Fibroblast of peridontal ligament (primary cell): ENCODE results near the gene ABCA8.
"Not testable (repeated sequence)": the region's sequence is repeated elsewhere in the genome, so short reads cannot be mapped to it uniquely, and the experiment has no call there.

Experiments used
- DNase-seq: peaks from one replicate; pipeline ENCODE4 v3.0.0-alpha.2; 2010; ENCODE audit errors: extremely low read depth

Gene ABCA8

GRCh38 chr17:68955181-68955841, at the start of gene ABCA8:
Gene ABCA8, minus strand, starts transcription at chr17:68955392. Its CDS starts 13,358 bp downstream, at chr17:68942034.
- peak; percentile 88 for DNase-seq

GRCh38 chr17:69004759-69005158, 49.6 kb upstream of the ABCA8 start:
- DNase-seq = not testable (repeated sequence)

- DNase-seq = not testable (repeated sequence)
These were observed 44.6 kb upstream of the ABCA8 start for GRCh38 chr17:68999743-69000142.

GRCh38 chr17:68993112-68993511, 37.9 kb upstream of the ABCA8 start:
- peak; percentile 35 for DNase-seq

- DNase-seq = no peak
These were observed 32.8 kb upstream of the ABCA8 start for GRCh38 chr17:68987966-68988365.

- peak; percentile 89 for DNase-seq
These were observed 26.1 kb upstream of the ABCA8 start for GRCh38 chr17:68981288-68981687.

GRCh38 chr17:68973098-68973846, 18.1 kb upstream of the ABCA8 start:
- DNase-seq = peak; percentile 23

- DNase-seq = peak; percentile 73
These were observed 17.0 kb upstream of the ABCA8 start for GRCh38 chr17:68972119-68972704.

GRCh38 chr17:68969101-68969500, 13.9 kb upstream of the ABCA8 start:
- DNase-seq = no peak

- DNase-seq = no peak
These were observed 8.8 kb upstream of the ABCA8 start for GRCh38 chr17:68963958-68964357.

GRCh38 chr17:68961214-68961882, 6.2 kb upstream of the ABCA8 start:
- DNase-seq = no peak

- DNase-seq = not testable (repeated sequence)
These were observed 3.9 kb upstream of the ABCA8 start for GRCh38 chr17:68959117-68959516.

GRCh38 chr17:68957944-68958343, 2.8 kb upstream of the ABCA8 start:
- DNase-seq = no peak

- peak; percentile 50 for DNase-seq
These were observed 871 bp downstream of the ABCA8 start for GRCh38 chr17:68954146-68954896.

GRCh38 chr17:68953340-68953997, 1.7 kb downstream of the ABCA8 start:
- DNase-seq = peak; percentile 4

GRCh38 chr17:68950725-68951124, 4.5 kb downstream of the ABCA8 start:
- DNase-seq = no peak

- DNase-seq = not testable (repeated sequence)
These were observed 7.3 kb downstream of the ABCA8 start for GRCh38 chr17:68947868-68948267.

- no peak for DNase-seq
These were observed 10.7 kb downstream of the ABCA8 start for GRCh38 chr17:68944435-68945035.

GRCh38 chr17:68943812-68944182, 11.4 kb downstream of the ABCA8 start:
- not testable (repeated sequence) for DNase-seq

- no peak for DNase-seq
These were observed 11.9 kb downstream of the ABCA8 start for GRCh38 chr17:68943123-68943811.
